ENCODE measurements around the gene FBRS.

Gene FBRS

GRCh38 chr16:30620169-30620568 lies 38.1 kb upstream of the FBRS start:
- Histone ChIP-seq H3K4me3 (ENCODE audit: low read length) (no peak overlapping the region), H3K36me3 (ENCODE audit: control insufficient read depth, low read length) (no peaks in the 10 kb centered on the region), H3K79me2 (ENCODE audit: control insufficient read depth, low read length) (no peaks in the 10 kb centered on the region), H3K27me3 (ENCODE audit: control insufficient read depth, low read length) (no peaks in the 10 kb centered on the region), H3K4me1 (ENCODE audit: control insufficient read depth, low read length) (peaks cover 27% of the 10 kb centered on the region), H3K4me2 (ENCODE audit: low read length) (no peak overlapping the region), H4K20me1 (ENCODE audit: control insufficient read depth, insufficient read depth, low read depth, low read length) (no peaks in the 10 kb centered on the region), H3K27ac (ENCODE audit: low read depth, low read length) (no peak overlapping the region), H3K9me3 (ENCODE audit: control insufficient read depth, insufficient read depth, low read length) (peaks cover 12% of the 10 kb centered on the region; the same call in 1 of the 2 replicates), H3F3A (ENCODE audit: control insufficient read depth, insufficient read depth) (no peaks in the 10 kb centered on the region), H3K9me2 (replicated peaks; ENCODE audit: control insufficient read depth, low read length) (no peaks in the 10 kb centered on the region)
- TF ChIP-seq CTCF (IDR thresholded peaks at IDR 0.05; ENCODE audit: low read depth, low read length, poor library complexity, severe bottlenecking) (no peak), EZH2phosphoT487 (IDR thresholded peaks at IDR 0.05; ENCODE audit: borderline replicate concordance, low read length) (no peak)

- 0 out of 2 replicates have a peak overlapping the region, but pooled peaks have one; percentile 36 for H3K4me3 ChIP-seq (ENCODE audit: low read length)
- peaks cover 22% of the 10 kb centered on the region for H3K4me1 ChIP-seq (ENCODE audit: control insufficient read depth, low read length)
- no peaks in the 10 kb centered on the region for H3K36me3 ChIP-seq (ENCODE audit: control insufficient read depth, low read length)
- H3K9me3 ChIP-seq (ENCODE audit: control insufficient read depth, insufficient read depth, low read length) = peaks cover 12% of the 10 kb centered on the region; the same call in 1 of the 2 replicates
- no peaks in the 10 kb centered on the region for H3K79me2 ChIP-seq (ENCODE audit: control insufficient read depth, low read length)
- H3F3A ChIP-seq (ENCODE audit: control insufficient read depth, insufficient read depth) = no peaks in the 10 kb centered on the region
- no peaks in the 10 kb centered on the region for H4K20me1 ChIP-seq (ENCODE audit: control insufficient read depth, insufficient read depth, low read depth, low read length)
- H3K9me2 ChIP-seq (replicated peaks; ENCODE audit: control insufficient read depth, low read length) = no peaks in the 10 kb centered on the region
- no peak overlapping the region for H3K27ac ChIP-seq (ENCODE audit: low read depth, low read length)
- TF ChIP-seq EZH2phosphoT487 (IDR thresholded peaks at IDR 0.05; ENCODE audit: borderline replicate concordance, low read length) (no peak), CTCF (IDR thresholded peaks at IDR 0.05; ENCODE audit: low read depth, low read length, poor library complexity, severe bottlenecking) (no peak)
- no peaks in the 10 kb centered on the region for H3K27me3 ChIP-seq (ENCODE audit: control insufficient read depth, low read length)
- H3K4me2 ChIP-seq (ENCODE audit: low read length) = no peak overlapping the region; the same call in 1 of the 2 replicates
Measured at GRCh38 chr16:30621765-30622164, 36.5 kb upstream of the FBRS start.

- no peaks in the 10 kb centered on the region for H3K27me3 ChIP-seq (ENCODE audit: control insufficient read depth, low read length)
- H3K27ac ChIP-seq (ENCODE audit: low read depth, low read length) = no peak overlapping the region
- peak overlapping the region; percentile 61 for H3K4me2 ChIP-seq (ENCODE audit: low read length)
- H3K36me3 ChIP-seq (ENCODE audit: control insufficient read depth, low read length) = no peaks in the 10 kb centered on the region
- peaks cover 22% of the 10 kb centered on the region for H3K4me1 ChIP-seq (ENCODE audit: control insufficient read depth, low read length)
- peak overlapping the region; percentile 36 for H3K4me3 ChIP-seq (ENCODE audit: low read length)
- H3K9me2 ChIP-seq (replicated peaks; ENCODE audit: control insufficient read depth, low read length) = no peaks in the 10 kb centered on the region
- peaks cover 12% of the 10 kb centered on the region; the same call in 1 of the 2 replicates for H3K9me3 ChIP-seq (ENCODE audit: control insufficient read depth, insufficient read depth, low read length)
- no peaks in the 10 kb centered on the region for H4K20me1 ChIP-seq (ENCODE audit: control insufficient read depth, insufficient read depth, low read depth, low read length)
- TF ChIP-seq CTCF (IDR thresholded peaks at IDR 0.05; ENCODE audit: low read depth, low read length, poor library complexity, severe bottlenecking) (no peak), EZH2phosphoT487 (IDR thresholded peaks at IDR 0.05; ENCODE audit: borderline replicate concordance, low read length) (no peak)
- no peaks in the 10 kb centered on the region for H3F3A ChIP-seq (ENCODE audit: control insufficient read depth, insufficient read depth)
- no peaks in the 10 kb centered on the region for H3K79me2 ChIP-seq (ENCODE audit: control insufficient read depth, low read length)
Measured at GRCh38 chr16:30622455-30623032, 35.7 kb upstream of the FBRS start.
